ENCODE results near the gene TMEM207.

DNA sequence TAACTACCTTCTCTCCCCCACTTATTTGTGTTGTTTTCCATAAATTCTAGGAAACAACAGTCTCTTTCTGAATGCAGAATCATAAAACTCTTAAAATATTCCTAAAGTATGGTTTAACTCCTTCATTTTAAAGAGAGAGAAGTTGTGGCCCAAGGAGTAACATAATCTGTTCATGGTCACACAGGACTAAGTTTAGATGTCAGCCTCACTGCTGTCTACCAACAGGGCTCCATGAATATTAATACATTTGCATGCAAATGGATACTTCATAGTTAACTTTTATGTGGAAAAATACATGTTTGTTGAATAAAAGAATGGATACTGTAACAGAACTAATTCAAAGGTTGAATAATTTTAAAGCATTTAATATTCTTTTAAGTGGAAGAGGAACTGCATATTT is 45.7 kb upstream of the TMEM207 start:
- TF ChIP-seq, protein P1, sequence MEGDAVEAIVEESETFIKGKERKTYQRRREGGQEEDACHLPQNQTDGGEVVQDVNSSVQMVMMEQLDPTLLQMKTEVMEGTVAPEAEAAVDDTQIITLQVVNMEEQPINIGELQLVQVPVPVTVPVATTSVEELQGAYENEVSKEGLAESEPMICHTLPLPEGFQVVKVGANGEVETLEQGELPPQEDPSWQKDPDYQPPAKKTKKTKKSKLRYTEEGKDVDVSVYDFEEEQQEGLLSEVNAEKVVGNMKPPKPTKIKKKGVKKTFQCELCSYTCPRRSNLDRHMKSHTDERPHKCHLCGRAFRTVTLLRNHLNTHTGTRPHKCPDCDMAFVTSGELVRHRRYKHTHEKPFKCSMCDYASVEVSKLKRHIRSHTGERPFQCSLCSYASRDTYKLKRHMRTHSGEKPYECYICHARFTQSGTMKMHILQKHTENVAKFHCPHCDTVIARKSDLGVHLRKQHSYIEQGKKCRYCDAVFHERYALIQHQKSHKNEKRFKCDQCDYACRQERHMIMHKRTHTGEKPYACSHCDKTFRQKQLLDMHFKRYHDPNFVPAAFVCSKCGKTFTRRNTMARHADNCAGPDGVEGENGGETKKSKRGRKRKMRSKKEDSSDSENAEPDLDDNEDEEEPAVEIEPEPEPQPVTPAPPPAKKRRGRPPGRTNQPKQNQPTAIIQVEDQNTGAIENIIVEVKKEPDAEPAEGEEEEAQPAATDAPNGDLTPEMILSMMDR (IDR thresholded peaks at IDR 0.05; ENCODE audit: low read depth, low read length, poor library complexity, severe bottlenecking): no peak
- TF ChIP-seq EZH2phosphoT487 (IDR thresholded peaks at IDR 0.05; ENCODE audit: borderline replicate concordance, low read length): no peak

Data from DOHH2 (cell line).